HepG2 (cell line): ENCODE measurements around the gene PDCD2L. TPM values are rescaled to one million over a fixed set of nuclear protein-coding genes. Genes with fewer than 3 reads are reported as not detected.
A peak's percentile ranks its signal among the peaks of the same experiment; 100 is the strongest.

ENCODE experiments used
- CREM ChIP-seq, 2 experiments: sonication (generic) in 1 of 2; formaldehyde crosslinking in 1 of 2; IDR thresholded peaks; 2 replicates each; pipeline versions ENCODE4 v1.4.0 to v1.6.1; 2016 to 2020; ENCODE audit warnings: antibody characterized with exemption in 1 of 2, mild to moderate bottlenecking in 1 of 2, missing genetic modification reagents in 1 of 2
- FOXA1 ChIP-seq, 2 experiments: fragments of 450-650 bp in 1 of 2; sonication (generic) in 1 of 2; formaldehyde crosslinking in 1 of 2; IDR thresholded peaks; 2 replicates each; pipeline versions ENCODE4 v1.4.0 to v1.6.1; 2016 to 2020; ENCODE audit warnings: missing genetic modification reagents in 1 of 2
- GATAD2A ChIP-seq: IDR thresholded peaks from 2 replicates; pipeline ENCODE4 v1.6.1; 2016
- HES4 ChIP-seq: sonication (generic); formaldehyde crosslinking; IDR thresholded peaks from 2 replicates; pipeline ENCODE4 v1.9.0; 2021; ENCODE audit warnings: mild to moderate bottlenecking, missing genetic modification reagents, borderline replicate concordance
- IRF1 ChIP-seq: sonication (generic); formaldehyde crosslinking; IDR thresholded peaks from 2 replicates; pipeline ENCODE4 v1.4.0; 2020; ENCODE audit warnings: low read depth, mild to moderate bottlenecking, missing genetic modification reagents
- MED13 ChIP-seq: sonication (generic); formaldehyde crosslinking; IDR thresholded peaks from 2 replicates; pipeline ENCODE4 v1.5.0; 2020; ENCODE audit warnings: missing genetic modification reagents
- NCOA1 ChIP-seq: sonication (generic); formaldehyde crosslinking; IDR thresholded peaks from 2 replicates; pipeline ENCODE4 v1.9.0; 2021; ENCODE audit warnings: missing genetic modification reagents
- NFATC3 ChIP-seq: sonication (generic); formaldehyde crosslinking; IDR thresholded peaks from 2 replicates; pipeline ENCODE4 v1.5.1; 2020; ENCODE audit warnings: mild to moderate bottlenecking, missing genetic modification reagents
- NFIB ChIP-seq: sonication (generic); formaldehyde crosslinking; IDR thresholded peaks from 2 replicates; pipeline ENCODE4 v1.9.0; 2021; ENCODE audit warnings: missing genetic modification reagents, mild to moderate bottlenecking, borderline replicate concordance
- NR1H2 ChIP-seq: sonication (generic); formaldehyde crosslinking; IDR thresholded peaks from 2 replicates; pipeline ENCODE4 v1.8.1; 2022; ENCODE audit warnings: low read depth, missing genetic modification reagents, borderline replicate concordance
- THAP9 ChIP-seq: sonication (generic); formaldehyde crosslinking; IDR thresholded peaks from 2 replicates; pipeline ENCODE4; 2020; ENCODE audit warnings: missing genetic modification reagents, mild to moderate bottlenecking, borderline replicate concordance
- ZNF160 ChIP-seq: sonication (generic); formaldehyde crosslinking; IDR thresholded peaks from 2 replicates; pipeline ENCODE4 v1.8.0; 2022; ENCODE audit warnings: mild to moderate bottlenecking, inconsistent platforms, missing genetic modification reagents
- ZNF256 ChIP-seq: sonication (generic); formaldehyde crosslinking; conservative IDR thresholded peaks from 2 replicates; pipeline ENCODE4 v1.4.0; 2020; ENCODE audit warnings: missing genetic modification reagents
- polyA plus RNA-seq, 8 experiments: library from polyadenylated mRNA; depleted of rRNA in 3 of 8; stranded (reverse) in 7 of 8; unstranded in 1 of 8; fragments of >200 nt; fragmentation: Illumina TruSeq in 4 of 8; extraction: Trizol in 4 of 8; gene quantifications; 2 replicates each; pipeline versions ENCODE4 v1.2.1 to v1.2.3, GENCODE V29; 2011 to 2016; ENCODE audit warnings: low read depth in 4 of 8, missing spikeins in 1 of 8, mixed read lengths in 1 of 8; ENCODE audit not compliant: insufficient read depth in 1 of 8
- total RNA-seq, 5 experiments: library from RNA; depleted of rRNA; stranded (reverse); fragments of >200 nt; fragmentation: Illumina TruSeq; extraction: Trizol; gene quantifications; 2 replicates each; pipeline ENCODE4 v1.2.3, GENCODE V29; 2016; ENCODE audit warnings: low read depth in 1 of 5
- TF ChIP-seq, protein P1 (sequence below): sonication (generic); formaldehyde crosslinking; IDR thresholded peaks from 2 replicates; pipeline ENCODE4 v1.5.0; 2020; ENCODE audit warnings: missing genetic modification reagents
- TF ChIP-seq, protein P2 (sequence below): sonication (generic); formaldehyde crosslinking; IDR thresholded peaks from 2 replicates; pipeline ENCODE4 v1.4.0; 2020; ENCODE audit warnings: missing genetic modification reagents

Gene PDCD2L
- total and polyA plus RNA-seq, 2 of the 13 experiments (the other 11 are each of a cell fraction or from before 2014, with no cell fraction given): 29.3 to 35.2 TPM

DNA sequence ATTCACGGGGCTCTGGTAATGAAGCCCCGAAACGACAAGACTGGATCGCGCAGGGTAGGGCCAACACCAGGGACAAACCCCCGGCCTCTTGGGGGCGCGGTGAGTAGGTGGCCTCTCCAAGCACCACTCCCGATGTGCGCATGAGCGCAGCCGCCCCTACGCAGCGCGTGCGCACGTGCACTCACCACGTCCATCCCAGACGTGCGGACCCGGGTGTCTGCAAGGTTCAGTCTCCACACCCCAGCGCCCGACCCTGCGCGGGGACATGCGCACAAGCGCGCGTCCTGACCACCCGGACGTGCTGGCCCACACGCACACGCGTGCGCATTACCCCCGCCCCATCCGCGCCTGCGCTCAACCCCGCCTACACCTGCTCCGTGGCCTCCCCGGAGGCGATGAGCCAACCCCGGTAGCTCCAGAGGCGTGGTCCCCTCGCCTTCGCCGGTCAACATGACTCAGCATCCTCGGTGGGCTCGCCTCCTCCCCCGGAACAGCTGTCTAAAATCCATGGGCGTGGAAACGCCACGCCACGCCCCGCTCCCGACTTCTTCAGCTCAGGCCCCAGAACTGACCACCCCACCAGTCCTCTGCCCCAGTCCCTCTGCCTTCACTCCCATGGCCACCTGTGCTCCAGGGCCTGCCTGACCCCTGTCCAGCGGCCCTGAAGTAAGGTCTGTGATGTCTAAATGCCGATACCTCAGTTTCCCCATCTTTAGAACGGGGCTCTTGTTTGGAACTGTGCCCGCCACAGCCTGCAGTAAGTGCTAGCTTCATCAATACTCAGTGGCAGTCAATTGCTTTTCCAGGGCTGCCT, 44.9 kb upstream of the PDCD2L start (continued):
- TF ChIP-seq, protein P1, sequence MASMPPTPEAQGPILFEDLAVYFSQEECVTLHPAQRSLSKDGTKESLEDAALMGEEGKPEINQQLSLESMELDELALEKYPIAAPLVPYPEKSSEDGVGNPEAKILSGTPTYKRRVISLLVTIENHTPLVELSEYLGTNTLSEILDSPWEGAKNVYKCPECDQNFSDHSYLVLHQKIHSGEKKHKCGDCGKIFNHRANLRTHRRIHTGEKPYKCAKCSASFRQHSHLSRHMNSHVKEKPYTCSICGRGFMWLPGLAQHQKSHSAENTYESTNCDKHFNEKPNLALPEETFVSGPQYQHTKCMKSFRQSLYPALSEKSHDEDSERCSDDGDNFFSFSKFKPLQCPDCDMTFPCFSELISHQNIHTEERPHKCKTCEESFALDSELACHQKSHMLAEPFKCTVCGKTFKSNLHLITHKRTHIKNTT (CRISPR knock-in tag): no peak
- TF ChIP-seq NR1H2 (no peak), ZNF256 (CRISPR knock-in tag) (no peak), ZNF160 (CRISPR knock-in tag) (peak; percentile 56; the same call in 1 of the 2 replicates), THAP9 (CRISPR knock-in tag) (peak; percentile 59; the same call in 1 of the 2 replicates), NFIB (CRISPR knock-in tag) (no peak), CREM (IDR thresholded peaks at IDR 0.05) (no peak; the same call in none of the 2 replicates), CREM (CRISPR knock-in tag; IDR thresholded peaks at IDR 0.05) (no peak), GATAD2A (CRISPR knock-in tag) (peak; percentile 38; the same call in 1 of the 2 replicates), MED13 (no peak), IRF1 (CRISPR knock-in tag) (no peak), FOXA1 (IDR thresholded peaks at IDR 0.05) (no peak), FOXA1 (CRISPR knock-in tag; IDR thresholded peaks at IDR 0.05) (peak; percentile 69), HES4 (CRISPR knock-in tag) (peak; percentile 74; the same call in 1 of the 2 replicates), NCOA1 (CRISPR knock-in tag) (peak; percentile 83; the same call in 1 of the 2 replicates), NFATC3 (CRISPR knock-in tag) (no peak)
- TF ChIP-seq, protein P2, sequence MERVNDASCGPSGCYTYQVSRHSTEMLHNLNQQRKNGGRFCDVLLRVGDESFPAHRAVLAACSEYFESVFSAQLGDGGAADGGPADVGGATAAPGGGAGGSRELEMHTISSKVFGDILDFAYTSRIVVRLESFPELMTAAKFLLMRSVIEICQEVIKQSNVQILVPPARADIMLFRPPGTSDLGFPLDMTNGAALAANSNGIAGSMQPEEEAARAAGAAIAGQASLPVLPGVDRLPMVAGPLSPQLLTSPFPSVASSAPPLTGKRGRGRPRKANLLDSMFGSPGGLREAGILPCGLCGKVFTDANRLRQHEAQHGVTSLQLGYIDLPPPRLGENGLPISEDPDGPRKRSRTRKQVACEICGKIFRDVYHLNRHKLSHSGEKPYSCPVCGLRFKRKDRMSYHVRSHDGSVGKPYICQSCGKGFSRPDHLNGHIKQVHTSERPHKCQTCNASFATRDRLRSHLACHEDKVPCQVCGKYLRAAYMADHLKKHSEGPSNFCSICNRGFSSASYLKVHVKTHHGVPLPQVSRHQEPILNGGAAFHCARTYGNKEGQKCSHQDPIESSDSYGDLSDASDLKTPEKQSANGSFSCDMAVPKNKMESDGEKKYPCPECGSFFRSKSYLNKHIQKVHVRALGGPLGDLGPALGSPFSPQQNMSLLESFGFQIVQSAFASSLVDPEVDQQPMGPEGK (CRISPR knock-in tag): peak; percentile 38
